Stimulated activated CD4-positive, alpha-beta T cell treated with anti-CD3 and anti-CD28 coated beads, Interleukin-12 subunit alpha, Interleukin-12 subunit beta, amount 100 ng/mL, for 48 hours (primary cell): ENCODE results near the gene LSM8.
A peak's percentile ranks its signal among the peaks of the same experiment; 100 is the strongest.
"Not testable (repeated sequence)": the region's sequence is repeated elsewhere in the genome, so short reads cannot be mapped to it uniquely, and the experiment has no call there.

Source experiments
- DNase-seq, 3 donors: peaks; one replicate each; pipeline ENCODE4 v3.0.0-alpha.2; 2020; ENCODE audit warnings: low read depth in 2 of 3, low spot score in 1 of 3

Gene LSM8

GRCh38 chr7:118183786-118184564 lies at the start of gene LSM8:
Gene LSM8, plus strand, starts transcription at chr7:118184164. Its CDS starts 60 bp downstream, at chr7:118184224.
- DNase-seq = peak; percentile 91 to 95 (median 94)

GRCh38 chr7:118134420-118134819 lies 49.5 kb upstream of the LSM8 start:
- not testable (repeated sequence) for DNase-seq

GRCh38 chr7:118140468-118140867 lies 43.5 kb upstream of the LSM8 start:
- DNase-seq = no peak

- DNase-seq = no peak
Observed at GRCh38 chr7:118142012-118142411, 42.0 kb upstream of the LSM8 start.

GRCh38 chr7:118148930-118149329 lies 35.0 kb upstream of the LSM8 start:
- DNase-seq = no peak

- DNase-seq = no peak
Observed at GRCh38 chr7:118149394-118149793, 34.6 kb upstream of the LSM8 start.

GRCh38 chr7:118151671-118152070 lies 32.3 kb upstream of the LSM8 start:
- no peak for DNase-seq

GRCh38 chr7:118152149-118152548 lies 31.8 kb upstream of the LSM8 start:
- DNase-seq = no peak

GRCh38 chr7:118152654-118153053 lies 31.3 kb upstream of the LSM8 start:
- DNase-seq = no peak

GRCh38 chr7:118153551-118154177 lies 30.3 kb upstream of the LSM8 start:
- peak in 1 of 3 donors; percentile 37 for DNase-seq

- no peak for DNase-seq
Observed at GRCh38 chr7:118158766-118159165, 25.2 kb upstream of the LSM8 start.

- DNase-seq = no peak
Observed at GRCh38 chr7:118169146-118169545, 14.8 kb upstream of the LSM8 start.

- no peak for DNase-seq
Observed at GRCh38 chr7:118175740-118176139, 8.2 kb upstream of the LSM8 start.

GRCh38 chr7:118179191-118179590 lies 4.8 kb upstream of the LSM8 start:
- DNase-seq = no peak

GRCh38 chr7:118182593-118183427 lies 1.2 kb upstream of the LSM8 start:
- no peak for DNase-seq

- peak in 1 of 3 donors; percentile 3 for DNase-seq
Observed at GRCh38 chr7:118183428-118183785, 557 bp upstream of the LSM8 start.

GRCh38 chr7:118184565-118184940 lies 589 bp downstream of the LSM8 start:
- DNase-seq = no peak

GRCh38 chr7:118185163-118185860 lies 1.3 kb downstream of the LSM8 start:
- no peak for DNase-seq

- no peak for DNase-seq
Observed at GRCh38 chr7:118186501-118186900, 2.5 kb downstream of the LSM8 start.

- DNase-seq = no peak
Observed at GRCh38 chr7:118194571-118194970, 10.6 kb downstream of the LSM8 start.

GRCh38 chr7:118195837-118196474 lies 12.0 kb downstream of the LSM8 start:
- peak in 2 of 3 donors; percentile 46 to 62 for DNase-seq
